ENCODE measurements around the gene MVB12B. TPM values are rescaled to one million over a fixed set of nuclear protein-coding genes. Genes with fewer than 3 reads are reported as not detected.

The MVB12B gene
- polyA plus RNA-seq, 1 donor from 2014 or later, result 39.5 TPM

DNA sequence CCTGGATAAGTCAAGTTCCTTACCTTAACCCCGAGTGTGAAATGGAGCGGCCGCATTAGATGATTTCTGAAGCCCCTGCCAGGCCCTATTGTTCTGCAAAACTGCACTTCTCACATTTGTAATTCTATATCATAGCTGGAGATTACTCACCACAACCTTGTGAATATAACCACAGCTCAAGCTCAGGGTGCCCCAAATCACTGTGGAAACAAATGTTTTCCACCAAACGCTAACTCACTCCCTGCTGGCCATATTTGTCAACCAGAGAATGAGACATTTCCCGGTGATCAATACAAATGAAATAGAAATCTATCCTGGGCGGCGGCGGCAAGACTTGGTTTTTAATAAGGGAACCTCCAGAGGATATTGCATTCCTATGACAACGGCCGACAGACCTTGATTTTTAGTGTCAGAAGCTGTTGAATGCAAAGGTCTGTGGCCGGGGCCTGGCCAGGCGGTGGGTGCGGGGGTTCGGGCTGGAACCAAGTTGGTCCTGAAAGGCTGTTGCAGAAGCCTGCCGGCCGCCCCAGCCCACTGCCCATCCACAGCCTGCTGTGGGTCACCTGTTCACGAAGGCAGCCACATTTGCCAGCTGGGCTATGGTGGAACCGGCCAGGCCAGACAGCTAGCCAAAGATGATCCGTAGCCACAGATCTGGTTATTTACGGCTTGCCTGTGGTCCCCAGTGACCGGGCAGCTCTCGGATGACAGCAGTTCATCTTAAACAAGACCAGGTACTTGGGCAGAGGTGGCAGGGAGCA, 193.2 kb downstream of the MVB12B start:
- no peak overlapping the region for H3K27ac ChIP-seq (ENCODE audit: low read length)
- no peaks in the 10 kb centered on the region for H3K9me2 ChIP-seq (ENCODE audit: insufficient read depth, low read length)
- no peaks in the 10 kb centered on the region for H3K36me3 ChIP-seq (ENCODE audit: insufficient read depth, low read length)
- TF ChIP-seq EZH2 (IDR thresholded peaks at IDR 0.05; ENCODE audit: borderline replicate concordance, insufficient read depth, low read length, poor library complexity, severe bottlenecking), result no peak
- TF ChIP-seq POLR2AphosphoS5 (IDR thresholded peaks at IDR 0.05), result no peak
- no peak for TF ChIP-seq CTCF (IDR thresholded peaks at IDR 0.05; ENCODE audit: poor library complexity, severe bottlenecking)
- no peak for TF ChIP-seq MXI1 (conservative IDR thresholded peaks at IDR 0.05; ENCODE audit: poor library complexity, severe bottlenecking)
- TF ChIP-seq TAF1 (IDR thresholded peaks at IDR 0.05; ENCODE audit: low read depth), result no peak
- no peak for TF ChIP-seq EP300 (conservative IDR thresholded peaks at IDR 0.05; ENCODE audit: poor library complexity, severe bottlenecking)
- no peak for TF ChIP-seq RAD21 (conservative IDR thresholded peaks at IDR 0.05)
- TF ChIP-seq, protein P1, sequence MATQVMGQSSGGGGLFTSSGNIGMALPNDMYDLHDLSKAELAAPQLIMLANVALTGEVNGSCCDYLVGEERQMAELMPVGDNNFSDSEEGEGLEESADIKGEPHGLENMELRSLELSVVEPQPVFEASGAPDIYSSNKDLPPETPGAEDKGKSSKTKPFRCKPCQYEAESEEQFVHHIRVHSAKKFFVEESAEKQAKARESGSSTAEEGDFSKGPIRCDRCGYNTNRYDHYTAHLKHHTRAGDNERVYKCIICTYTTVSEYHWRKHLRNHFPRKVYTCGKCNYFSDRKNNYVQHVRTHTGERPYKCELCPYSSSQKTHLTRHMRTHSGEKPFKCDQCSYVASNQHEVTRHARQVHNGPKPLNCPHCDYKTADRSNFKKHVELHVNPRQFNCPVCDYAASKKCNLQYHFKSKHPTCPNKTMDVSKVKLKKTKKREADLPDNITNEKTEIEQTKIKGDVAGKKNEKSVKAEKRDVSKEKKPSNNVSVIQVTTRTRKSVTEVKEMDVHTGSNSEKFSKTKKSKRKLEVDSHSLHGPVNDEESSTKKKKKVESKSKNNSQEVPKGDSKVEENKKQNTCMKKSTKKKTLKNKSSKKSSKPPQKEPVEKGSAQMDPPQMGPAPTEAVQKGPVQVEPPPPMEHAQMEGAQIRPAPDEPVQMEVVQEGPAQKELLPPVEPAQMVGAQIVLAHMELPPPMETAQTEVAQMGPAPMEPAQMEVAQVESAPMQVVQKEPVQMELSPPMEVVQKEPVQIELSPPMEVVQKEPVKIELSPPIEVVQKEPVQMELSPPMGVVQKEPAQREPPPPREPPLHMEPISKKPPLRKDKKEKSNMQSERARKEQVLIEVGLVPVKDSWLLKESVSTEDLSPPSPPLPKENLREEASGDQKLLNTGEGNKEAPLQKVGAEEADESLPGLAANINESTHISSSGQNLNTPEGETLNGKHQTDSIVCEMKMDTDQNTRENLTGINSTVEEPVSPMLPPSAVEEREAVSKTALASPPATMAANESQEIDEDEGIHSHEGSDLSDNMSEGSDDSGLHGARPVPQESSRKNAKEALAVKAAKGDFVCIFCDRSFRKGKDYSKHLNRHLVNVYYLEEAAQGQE (IDR thresholded peaks at IDR 0.05; ENCODE audit: borderline replicate concordance), result no peak
- TF ChIP-seq SMC3 (conservative IDR thresholded peaks at IDR 0.05; ENCODE audit: poor library complexity), result no peak
- no peaks in the 10 kb centered on the region for H3F3A ChIP-seq (ENCODE audit: insufficient read depth, low read length, poor library complexity, severe bottlenecking)
- peaks cover 5% of the 10 kb centered on the region for H3K27me3 ChIP-seq (ENCODE audit: insufficient read depth, low read depth, low read length)
- H3K79me2 ChIP-seq (replicated peaks; ENCODE audit: insufficient read depth, low read length), result no peaks in the 10 kb centered on the region
- no peak overlapping the region for H3K9ac ChIP-seq (ENCODE audit: low read length)
- no peak overlapping the region for H3K4me3 ChIP-seq (ENCODE audit: low read length)
- H2AFZ ChIP-seq (ENCODE audit: low read depth, low read length), result no peak overlapping the region
- no peak overlapping the region for H3K4me2 ChIP-seq (ENCODE audit: low read length)
- H4K20me1 ChIP-seq (ENCODE audit: insufficient read depth), result no peaks in the 10 kb centered on the region
- no peaks in the 10 kb centered on the region for H3K9me3 ChIP-seq (ENCODE audit: low read length)

- Histone ChIP-seq H4K20me1 (ENCODE audit: insufficient read depth) (no peaks in the 10 kb centered on the region), H3K9ac (ENCODE audit: low read length) (no peak overlapping the region), H3K27ac (ENCODE audit: low read length) (no peak overlapping the region), H3K79me2 (replicated peaks; ENCODE audit: insufficient read depth, low read length) (no peaks in the 10 kb centered on the region), H3K4me3 (ENCODE audit: low read length) (no peak overlapping the region), H3K4me2 (ENCODE audit: low read length) (no peak overlapping the region), H3K36me3 (ENCODE audit: insufficient read depth, low read length) (no peaks in the 10 kb centered on the region), H3K27me3 (ENCODE audit: insufficient read depth, low read depth, low read length) (peaks cover 5% of the 10 kb centered on the region), H3K9me3 (ENCODE audit: low read length) (no peaks in the 10 kb centered on the region), H3K9me2 (ENCODE audit: insufficient read depth, low read length) (no peaks in the 10 kb centered on the region), H3F3A (ENCODE audit: insufficient read depth, low read length, poor library complexity, severe bottlenecking) (no peaks in the 10 kb centered on the region), H2AFZ (ENCODE audit: low read depth, low read length) (no peak overlapping the region)
- TF ChIP-seq SMC3 (conservative IDR thresholded peaks at IDR 0.05; ENCODE audit: poor library complexity), result no peak
- TF ChIP-seq EP300 (conservative IDR thresholded peaks at IDR 0.05; ENCODE audit: poor library complexity, severe bottlenecking), result no peak
Observed at GRCh38 chr9:126520453-126520852, 193.8 kb downstream of the MVB12B start.
